Endothelial cell of umbilical vein (primary cell): Measurements from ENCODE around the gene SLC12A7. TPM values are rescaled to one million over a fixed set of nuclear protein-coding genes. Genes with fewer than 3 reads are reported as not detected.

Experiments
- BruUV-seq: library from RNA; stranded (reverse); fragments of 400-500 nt; replicated peaks from 2 replicates; lab custom pipeline; 2021; lab: Mats Ljungman, UMichigan
- CTCF ChIA-PET: fragments of 300-600, 350-600 bp; sonication (Branson Sonifier 250); formaldehyde crosslinking; loops from one replicate; lab custom pipeline; 2021; ENCODE audit warnings: antibody characterized with exemption, inconsistent platforms; lab: Charles Lee
- POLR2A ChIA-PET: fragments of 300-600, 350-600 bp; sonication (Branson Sonifier 250); formaldehyde crosslinking; loops from one replicate; lab custom pipeline; 2021; ENCODE audit warnings: antibody characterized with exemption, inconsistent platforms; lab: Charles Lee
- DNase-seq: peaks from one replicate; pipeline ENCODE4 v3.0.0-alpha.2; 2011; ENCODE audit warnings: low read depth, low spot score
- FAIRE-seq: peaks from 2 replicates; lab custom pipeline; 2011; peaks lifted over from hg19 to GRCh38; lab: Jason Lieb, UNC
- H2AFZ ChIP-seq: 2 replicates; pipeline ENCODE4 v1.6.0; 2012; ENCODE audit warnings: low read depth, low read length, control low read depth, inconsistent platforms
- H3K27ac ChIP-seq: 2 replicates; pipeline ENCODE4 v1.5.1; 2011; ENCODE audit warnings: low read depth, mild to moderate bottlenecking, control low read depth, low read length, moderate library complexity; ENCODE audit not compliant: insufficient read depth
- H3K27me3 ChIP-seq, 2 experiments: 2 replicates each; pipeline versions ENCODE4 v1.6.0 to v1.6.1; 2011; ENCODE audit warnings: low read length in 2 of 2, mixed read lengths in 1 of 2; ENCODE audit not compliant: control insufficient read depth in 2 of 2, insufficient read depth in 2 of 2
- H3K36me3 ChIP-seq, 2 experiments: 2 replicates in 1 of 2; 3 replicates in 1 of 2; pipeline ENCODE4 v1.5.1; 2011; ENCODE audit warnings: low read length in 2 of 2, mild to moderate bottlenecking in 1 of 2, moderate library complexity in 1 of 2; ENCODE audit not compliant: control insufficient read depth in 2 of 2, insufficient read depth in 2 of 2; ENCODE audit errors: extremely low read depth in 1 of 2
- H3K4me1 ChIP-seq: 3 replicates; pipeline ENCODE4 v1.5.1; 2011; ENCODE audit warnings: mild to moderate bottlenecking, low read length; ENCODE audit not compliant: control insufficient read depth, insufficient read depth; ENCODE audit errors: extremely low read depth
- H3K4me2 ChIP-seq: 2 replicates; pipeline ENCODE4 v1.6.1; 2011; ENCODE audit warnings: low read length, control low read depth, mixed read lengths; ENCODE audit not compliant: insufficient read depth
- H3K4me3 ChIP-seq, 3 experiments: fragments of 200-600 bp in 1 of 3; sonication (generic), shearing (Covaris generic) in 1 of 3; replicated peaks in 1 of 3; 2 replicates each; pipeline ENCODE4 v1.5.1; 2011 to 2016; ENCODE audit warnings: control low read depth in 3 of 3, low read length in 3 of 3, mild to moderate bottlenecking in 2 of 3, inconsistent platforms in 1 of 3, low read depth in 1 of 3, moderate library complexity in 1 of 3; ENCODE audit not compliant: insufficient read depth in 1 of 3
- H3K79me2 ChIP-seq: 2 replicates; pipeline ENCODE4 v1.6.0; 2012; ENCODE audit warnings: low read length, inconsistent platforms; ENCODE audit not compliant: control insufficient read depth, insufficient read depth
- H3K9ac ChIP-seq: replicated peaks from 2 replicates; pipeline ENCODE3; 2011; ENCODE audit warnings: low read length, control low read depth; ENCODE audit not compliant: insufficient read depth; ENCODE audit errors: extremely low read depth
- H3K9me1 ChIP-seq: replicated peaks from 3 replicates; pipeline ENCODE4 v1.6.0; 2011; ENCODE audit warnings: mild to moderate bottlenecking, low read length; ENCODE audit not compliant: control insufficient read depth, insufficient read depth; ENCODE audit errors: extremely low read depth
- H3K9me3 ChIP-seq: replicated peaks from 2 replicates; pipeline ENCODE4 v1.5.1; 2012; ENCODE audit warnings: low read length, inconsistent platforms; ENCODE audit not compliant: control insufficient read depth, insufficient read depth
- H4K20me1 ChIP-seq: replicated peaks from 2 replicates; pipeline ENCODE3; 2011; ENCODE audit warnings: mild to moderate bottlenecking, low read length; ENCODE audit not compliant: control insufficient read depth, insufficient read depth; ENCODE audit errors: extremely low read depth
- CTCF ChIP-seq, 2 donors: IDR thresholded peaks; 1 replicate in 1 of 2; 2 replicates in 1 of 2; pipeline ENCODE4 v1.5.1; 2011; ENCODE audit warnings: low read length in 2 of 2, mild to moderate bottlenecking in 2 of 2, moderate library complexity in 2 of 2, control low read depth in 1 of 2, inconsistent platforms in 1 of 2, low read depth in 1 of 2; ENCODE audit not compliant: insufficient read depth in 1 of 2; ENCODE audit errors: extremely low read depth in 1 of 2
- EZH2 ChIP-seq: IDR thresholded peaks from 2 replicates; pipeline ENCODE4 v1.6.1; 2012; ENCODE audit warnings: borderline replicate concordance, low read depth, mild to moderate bottlenecking, moderate library complexity, low read length, inconsistent platforms; ENCODE audit not compliant: severe bottlenecking
- FOS ChIP-seq: IDR thresholded peaks from 2 replicates; pipeline ENCODE4 v1.6.1; 2011; ENCODE audit warnings: mild to moderate bottlenecking, low read length, moderate library complexity, borderline replicate concordance; ENCODE audit not compliant: insufficient read depth
- GATA2 ChIP-seq: IDR thresholded peaks from 2 replicates; pipeline ENCODE4 v1.7.0; 2011; ENCODE audit warnings: low read depth, mild to moderate bottlenecking, moderate library complexity, mixed read lengths, low read length; ENCODE audit not compliant: insufficient read length, insufficient read depth
- JUN ChIP-seq: IDR thresholded peaks from 2 replicates; pipeline ENCODE4 v1.6.1; 2011; ENCODE audit warnings: borderline replicate concordance, low read depth; ENCODE audit not compliant: insufficient read length, insufficient read depth
- MYC ChIP-seq: IDR thresholded peaks from one replicate; pipeline ENCODE4 v1.6.1; 2011; ENCODE audit warnings: mild to moderate bottlenecking, low read depth, low read length
- POLR2A ChIP-seq: IDR thresholded peaks from 2 replicates; pipeline ENCODE4 v1.6.1; 2012; ENCODE audit warnings: low read depth, mild to moderate bottlenecking, control low read depth, low read length
- POLR2AphosphoS5 ChIP-seq: IDR thresholded peaks from 2 replicates; pipeline ENCODE4 v1.6.1; 2012; ENCODE audit warnings: low read depth, mild to moderate bottlenecking, control low read depth, low read length, moderate library complexity; ENCODE audit not compliant: insufficient read depth
- dilution Hi-C: fragments of 300-500 bp; cut with MboI; formaldehyde crosslinking; loops from one replicate; pipeline ENCODE4 v1.15.0; 2019; ENCODE audit warnings: low sequenced_read_pairs; ENCODE audit not compliant: extremely low pct_ligation_motif_present
- intact Hi-C: fragments of 100-400 bp; cut with micrococcal nuclease; formaldehyde crosslinking; loops from one replicate; pipeline ENCODE4 v1.10.0; 2022
- polyA plus RNA-seq, 4 experiments: library from polyadenylated mRNA; depleted of rRNA in 3 of 4; stranded (reverse) in 3 of 4; unstranded in 1 of 4; fragments of >200 nt; gene quantifications; 2 replicates each; pipeline versions ENCODE4 v1.2.1 to v1.2.3, GENCODE V29; 2011 to 2012; ENCODE audit warnings: missing spikeins in 1 of 4
- total RNA-seq: library from RNA; stranded (reverse); gene quantifications from 2 replicates; pipeline ENCODE4 v1.2.3, GENCODE V29; 2021

The SLC12A7 gene
- total and polyA plus RNA-seq, 2 donors (not counting 3 experiments of a cell fraction or from before 2014, with no cell fraction given) = 16.4 to 38.8 TPM

DNA sequence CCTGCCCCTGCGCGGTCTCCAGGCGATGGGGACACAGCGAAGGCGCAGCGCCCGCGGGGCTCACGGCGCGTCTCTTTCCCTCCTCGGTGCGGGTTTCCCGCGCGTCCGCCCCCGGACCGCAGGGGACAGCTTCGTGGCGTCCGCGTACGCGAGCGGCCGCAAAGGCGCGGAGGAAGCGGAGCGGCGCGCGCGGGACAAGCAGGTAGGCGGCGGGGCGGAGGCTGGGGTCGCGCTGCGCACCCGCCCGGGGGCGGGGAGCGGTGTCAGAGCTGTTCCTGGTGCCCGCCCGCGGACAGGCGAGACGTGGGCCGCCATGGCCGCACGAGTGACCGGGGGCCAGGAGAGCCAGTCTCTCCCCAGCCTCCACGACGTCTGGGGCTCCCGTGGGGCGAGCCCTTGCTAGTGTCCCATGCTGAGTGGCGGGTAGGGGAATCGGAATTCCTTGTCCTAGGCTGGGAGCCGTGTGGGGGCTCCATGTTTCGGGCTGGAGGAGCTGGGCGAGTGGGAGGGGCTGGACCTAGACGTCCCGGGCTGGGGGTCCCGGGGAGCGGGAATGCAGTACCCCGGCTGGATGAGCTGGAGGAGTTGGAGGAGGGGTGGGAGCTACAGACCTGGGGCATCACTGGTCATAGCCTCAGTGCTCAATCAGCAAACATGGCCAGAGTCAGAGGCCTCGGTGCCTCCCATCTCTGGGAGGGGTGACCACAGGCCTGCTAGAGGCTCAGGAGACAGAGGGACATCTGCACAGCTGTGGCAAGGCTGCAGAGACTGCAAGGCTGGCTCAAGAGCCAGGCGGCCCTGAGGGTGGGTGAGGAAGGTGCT is 102.3 kb downstream of the SLC12A7 start:
- Histone ChIP-seq H3K9me1 (no peaks in the 10 kb centered on the region), H3K9ac (no peak overlapping the region), H3K27me3 (peaks cover 23 to 26% of the 10 kb centered on the region in 2 experiments), H3K4me3 (no peak overlapping the region), H3K27ac (no peak overlapping the region), H3K4me1 (no peaks in the 10 kb centered on the region), H3K4me2 (no peak overlapping the region), H3K9me3 (no peaks in the 10 kb centered on the region), H3K79me2 (no peaks in the 10 kb centered on the region), H4K20me1 (no peaks in the 10 kb centered on the region), H2AFZ (no peak overlapping the region), H3K36me3 (no peaks in the 10 kb centered on the region)
- no TSS peak for BruUV-seq
- TF ChIP-seq EZH2 (peak; percentile 94), MYC (no peak)
- DNase-seq = no peak
- ChIA-PET POLR2A (no interaction called here), CTCF (interaction anchor here (1.4 to 2.1 kb wide), 2 partner anchors 20 to 61 kb away, joined by 3 to 9 read pairs; no protein-coding TSS in a partner anchor)
- intact Hi-C loops (no loop called here), dilution Hi-C loops (no loop called here)
- FAIRE-seq = no peak

GRCh38 chr5:1008451-1009358 is 103.2 kb downstream of the SLC12A7 start, which contains the start of gene NKD2:
Gene NKD2 (plus strand): TSS chr5:1008802. CDS start chr5:1009058, 256 bp downstream.
- Histone ChIP-seq H2AFZ (no peak within 1 kb of the TSS), H3K9me3 (no peaks in the 10 kb centered on the region), H3K9ac (no peak within 1 kb of the TSS), H3K4me1 (no peaks in the 10 kb centered on the region), H3K27ac (no peak within 1 kb of the TSS), H3K9me1 (no peaks in the 10 kb centered on the region), H3K4me2 (no peak within 1 kb of the TSS), H3K36me3 (no peaks in the 10 kb centered on the region), H3K27me3 (peaks cover 25 to 26% of the 10 kb centered on the region in 2 experiments), H3K79me2 (no peaks in the 10 kb centered on the region), H3K4me3 (peak within 1 kb of the TSS in 1 of 3 experiments; percentile 27), H4K20me1 (no peaks in the 10 kb centered on the region)
- dilution Hi-C loops (no loop called here), intact Hi-C loops (loop anchor here (1.0 kb wide), 1 partner anchor 85 kb away; no protein-coding TSS in a partner anchor)
- DNase-seq (peak; percentile 10), FAIRE-seq (peak; percentile 15)
- TF ChIP-seq MYC (no peak), POLR2AphosphoS5 (no peak), POLR2A (no peak), FOS (no peak), EZH2 (peak; percentile 75), GATA2 (no peak), CTCF (IDR thresholded peaks at IDR 0.05; ENCODE audit: extremely low read depth in 1 of 2, insufficient read depth in 1 of 2, low read depth in 1 of 2, low read length in 2 of 2) (peak; percentile 63 to 66), JUN (no peak)
- no TSS peak for BruUV-seq
- ChIA-PET CTCF (interaction anchor here (1.4 to 2.1 kb wide), 5 partner anchors 12 to 60 kb away, joined by 3 to 9 read pairs (median 6); no protein-coding TSS in a partner anchor), POLR2A (no interaction called here)
